ENCODE results near the gene TLDC2. TPM values are rescaled to one million over a fixed set of nuclear protein-coding genes. Genes with fewer than 3 reads are reported as not detected.

Gene TLDC2
- total RNA-seq, 1 donor from 2014 or later: 0.25 TPM

GRCh38 chr20:36881331-36881730, 5.4 kb downstream of the TLDC2 start:
- TF ChIP-seq CTCF (IDR thresholded peaks at IDR 0.05; ENCODE audit: insufficient read depth, low read length, poor library complexity, severe bottlenecking): no peak
- Histone ChIP-seq H3K4me3 (ENCODE audit: low read depth, low read length) (no peak overlapping the region), H3K36me3 (ENCODE audit: control insufficient read depth, insufficient read depth, low read length) (no peaks in the 10 kb centered on the region), H3K27me3 (ENCODE audit: control insufficient read depth, insufficient read depth, low read length) (no peaks in the 10 kb centered on the region)
- DNase-seq (ENCODE audit: low read depth): no peak

GRCh38 chr20:36881888-36882287, 6.0 kb downstream of the TLDC2 start:
- DNase-seq (ENCODE audit: low read depth): peak; percentile 83
- no peak for TF ChIP-seq CTCF (IDR thresholded peaks at IDR 0.05; ENCODE audit: insufficient read depth, low read length, poor library complexity, severe bottlenecking)
- no peaks in the 10 kb centered on the region for H3K36me3 ChIP-seq (ENCODE audit: control insufficient read depth, insufficient read depth, low read length)
- no peaks in the 10 kb centered on the region for H3K27me3 ChIP-seq (ENCODE audit: control insufficient read depth, insufficient read depth, low read length)
- no peak overlapping the region for H3K4me3 ChIP-seq (ENCODE audit: low read depth, low read length)

- Histone ChIP-seq H3K27me3 (ENCODE audit: control insufficient read depth, insufficient read depth, low read length) (no peaks in the 10 kb centered on the region), H3K36me3 (ENCODE audit: control insufficient read depth, insufficient read depth, low read length) (no peaks in the 10 kb centered on the region)
- no peak for TF ChIP-seq CTCF (IDR thresholded peaks at IDR 0.05; ENCODE audit: insufficient read depth, low read length, poor library complexity, severe bottlenecking)
Measured at GRCh38 chr20:36883977-36884535, 8.1 kb downstream of the TLDC2 start.

GRCh38 chr20:36885356-36885755, 9.4 kb downstream of the TLDC2 start:
- TF ChIP-seq CTCF (IDR thresholded peaks at IDR 0.05; ENCODE audit: insufficient read depth, low read length, poor library complexity, severe bottlenecking): no peak
- Histone ChIP-seq H3K36me3 (ENCODE audit: control insufficient read depth, insufficient read depth, low read length) (no peaks in the 10 kb centered on the region), H3K27me3 (ENCODE audit: control insufficient read depth, insufficient read depth, low read length) (no peaks in the 10 kb centered on the region), H3K4me3 (ENCODE audit: low read depth, low read length) (no peak overlapping the region)
- DNase-seq (ENCODE audit: low read depth): no peak

More at GRCh38 chr20:36883977-36884535, 8.1 kb downstream of the TLDC2 start:
- no peak for DNase-seq (ENCODE audit: low read depth)
- H3K4me3 ChIP-seq (ENCODE audit: low read depth, low read length): no peak overlapping the region

GRCh38 chr20:36886859-36887751, 11.2 kb downstream of the TLDC2 start:
- TF ChIP-seq CTCF (IDR thresholded peaks at IDR 0.05; ENCODE audit: insufficient read depth, low read length, poor library complexity, severe bottlenecking): peak; percentile 98
- DNase-seq (ENCODE audit: low read depth): no peak
- Histone ChIP-seq H3K27me3 (ENCODE audit: control insufficient read depth, insufficient read depth, low read length) (no peaks in the 10 kb centered on the region), H3K4me3 (ENCODE audit: low read depth, low read length) (no peak overlapping the region), H3K36me3 (ENCODE audit: control insufficient read depth, insufficient read depth, low read length) (no peaks in the 10 kb centered on the region)

All from kidney epithelial cell (primary cell).